Stimulated activated CD4-positive, alpha-beta T cell treated with anti-CD3 and anti-CD28 coated beads, TNF-alpha, amount 100 ng/mL, for 48 hours (primary cell): Measurements from ENCODE around the gene GLIS1.

Source experiments
- DNase-seq, 3 donors: peaks; one replicate each; pipeline ENCODE4 v3.0.0-alpha.2; 2020; ENCODE audit warnings: low read depth in 3 of 3

GLIS1 gene

GRCh38 chr1:53530550-53530949 lies 208.4 kb downstream of the GLIS1 start:
- DNase-seq = no peak

- no peak for DNase-seq
Measured at GRCh38 chr1:53529555-53529954, 209.4 kb downstream of the GLIS1 start.

- no peak for DNase-seq
Measured at GRCh38 chr1:53527368-53527767, 211.6 kb downstream of the GLIS1 start.

- no peak for DNase-seq
Measured at GRCh38 chr1:53526451-53527101, 212.4 kb downstream of the GLIS1 start.

GRCh38 chr1:53525595-53525994 lies 213.4 kb downstream of the GLIS1 start:
- no peak for DNase-seq

- DNase-seq = no peak
Measured at GRCh38 chr1:53524428-53525375, 214.3 kb downstream of the GLIS1 start.

GRCh38 chr1:53521924-53522552 lies 216.9 kb downstream of the GLIS1 start:
- no peak for DNase-seq

GRCh38 chr1:53520481-53520880 lies 218.5 kb downstream of the GLIS1 start:
- no peak for DNase-seq

GRCh38 chr1:53519421-53519820 lies 219.5 kb downstream of the GLIS1 start:
- DNase-seq = no peak

GRCh38 chr1:53518775-53519174 lies 220.2 kb downstream of the GLIS1 start:
- no peak for DNase-seq

GRCh38 chr1:53517821-53518352 lies 221.1 kb downstream of the GLIS1 start:
- no peak for DNase-seq

- no peak for DNase-seq
Measured at GRCh38 chr1:53517109-53517508, 221.9 kb downstream of the GLIS1 start.

GRCh38 chr1:53516181-53516580 lies 222.8 kb downstream of the GLIS1 start:
- no peak for DNase-seq

GRCh38 chr1:53514436-53514835 lies 224.5 kb downstream of the GLIS1 start:
- DNase-seq = no peak

- DNase-seq = no peak
Measured at GRCh38 chr1:53513846-53514245, 225.1 kb downstream of the GLIS1 start.

- DNase-seq = no peak
Measured at GRCh38 chr1:53512807-53513755, 225.9 kb downstream of the GLIS1 start.

GRCh38 chr1:53511933-53512806 lies 226.8 kb downstream of the GLIS1 start:
- DNase-seq = no peak

GRCh38 chr1:53511323-53511932 lies 227.5 kb downstream of the GLIS1 start:
- DNase-seq = no peak

- DNase-seq = no peak
Measured at GRCh38 chr1:53510215-53510614, 228.7 kb downstream of the GLIS1 start.

- no peak for DNase-seq
Measured at GRCh38 chr1:53509775-53510174, 229.2 kb downstream of the GLIS1 start.
